OCI-LY7 (cell line): ENCODE data around the gene GTF3C6. TPM values are rescaled to one million over a fixed set of nuclear protein-coding genes. Genes with fewer than 3 reads are reported as not detected.

Experiments
- BruUV-seq: library from RNA; stranded (reverse); fragments of 400-500 nt; replicated peaks from 2 replicates; lab custom pipeline; 2021; lab: Mats Ljungman, UMichigan
- CTCF ChIA-PET: fragments of 300-600 bp; sonication (Branson Sonifier 250); formaldehyde crosslinking; loops from one replicate; lab custom pipeline; 2022; ENCODE audit warnings: antibody characterized with exemption; ENCODE audit not compliant: unreplicated experiment; lab: Charles Lee
- POLR2A ChIA-PET: fragments of 300-600 bp; sonication (Branson Sonifier 250); formaldehyde crosslinking; loops from one replicate; lab custom pipeline; 2022; ENCODE audit warnings: antibody characterized with exemption; lab: Charles Lee
- DNase-seq: peaks from one replicate; pipeline ENCODE4 v3.0.0-alpha.2; 2015; ENCODE audit warnings: low spot score
- H2AFZ ChIP-seq: fragments of 200-600 bp; sonication (generic), shearing (Covaris generic); 2 replicates; pipeline ENCODE4 v1.6.1; 2014; ENCODE audit warnings: mild to moderate bottlenecking, antibody characterized with exemption, low read length, moderate library complexity
- H3K27ac ChIP-seq: fragments of 200-600 bp; sonication (generic); 2 replicates; pipeline ENCODE4 v1.5.1; 2014; ENCODE audit warnings: mixed run types, low read depth, mild to moderate bottlenecking, moderate library complexity, low read length, inconsistent platforms; ENCODE audit not compliant: poor library complexity, severe bottlenecking
- H3K36me3 ChIP-seq: fragments of 200-600 bp; sonication (generic); 2 replicates; pipeline ENCODE4 v1.6.1; 2014; ENCODE audit warnings: mild to moderate bottlenecking, antibody characterized with exemption, low read length, moderate library complexity, mixed read lengths; ENCODE audit not compliant: insufficient read depth
- H3K4me1 ChIP-seq: fragments of 200-600 bp; sonication (generic); 2 replicates; pipeline ENCODE4 v1.5.1; 2014; ENCODE audit warnings: mild to moderate bottlenecking, low read length; ENCODE audit not compliant: insufficient read depth, poor library complexity, severe bottlenecking
- H3K4me2 ChIP-seq: fragments of 200-600 bp; sonication (generic); 2 replicates; pipeline ENCODE4 v1.6.1; 2014; ENCODE audit warnings: mild to moderate bottlenecking, low read length
- H3K4me3 ChIP-seq: fragments of 200-600 bp; sonication (generic); 2 replicates; pipeline ENCODE4 v1.5.1; 2014; ENCODE audit warnings: mild to moderate bottlenecking, low read depth, low read length; ENCODE audit not compliant: poor library complexity, severe bottlenecking
- H3K79me2 ChIP-seq: fragments of 200-600 bp; sonication (generic); 2 replicates; pipeline ENCODE4 v1.6.1; 2016; ENCODE audit warnings: low read depth, mild to moderate bottlenecking, low read length, moderate library complexity, mixed read lengths; ENCODE audit not compliant: insufficient read depth
- H3K9me2 ChIP-seq: fragments of 200-600 bp; sonication (generic); 2 replicates; pipeline ENCODE4 v1.6.1; 2016; ENCODE audit warnings: mild to moderate bottlenecking, low read length, mixed read lengths; ENCODE audit not compliant: insufficient read depth
- H3K9me3 ChIP-seq: fragments of 200-600 bp; sonication (generic); 2 replicates; pipeline ENCODE4 v1.6.1; 2014; ENCODE audit warnings: mild to moderate bottlenecking, mixed run types, low read length, mixed read lengths
- H4K20me1 ChIP-seq: fragments of 200-600 bp; sonication (generic); 2 replicates; pipeline ENCODE4 v1.6.1; 2014; ENCODE audit warnings: mild to moderate bottlenecking, antibody characterized with exemption, low read length, moderate library complexity, mixed read lengths; ENCODE audit not compliant: insufficient read depth
- CTCF ChIP-seq: fragments of 200-600 bp; sonication (generic); conservative IDR thresholded peaks from 2 replicates; pipeline ENCODE4 v1.5.1; 2014; ENCODE audit warnings: mild to moderate bottlenecking, antibody characterized with exemption, low read length, moderate library complexity, mixed read lengths
- EZH2phosphoT487 ChIP-seq: fragments of 200-600 bp; sonication (generic); IDR thresholded peaks from 2 replicates; pipeline ENCODE4 v1.6.1; 2018; ENCODE audit warnings: low read depth, borderline replicate concordance, mild to moderate bottlenecking, mixed run types, antibody characterized with exemption, low read length, moderate library complexity, mixed read lengths
- intact Hi-C: fragments of 100-400 bp; cut with micrococcal nuclease; formaldehyde crosslinking; loops from one replicate; pipeline ENCODE4 v1.10.0; 2022; ENCODE audit not compliant: unreplicated experiment
- total RNA-seq, 2 experiments: library from RNA; depleted of rRNA in 1 of 2; stranded (reverse); fragments of >200 nt in 1 of 2; shearing (Covaris generic) in 1 of 2; gene quantifications; 2 replicates each; pipeline ENCODE4 v1.2.3, GENCODE V29; 2014 to 2022

GTF3C6 gene
- total RNA-seq, 2 experiments from 2014 or later, result 29.7 to 71.0 TPM

- DNase-seq, result no peak
- H3K4me1 ChIP-seq, result peaks cover 27% of the 10 kb centered on the region
- no peaks in the 10 kb centered on the region for H3K9me2 ChIP-seq
- intact Hi-C loops, result loop anchor here (5.0 to 10.0 kb wide), 2 partner anchors 102 to 165 kb away; partner anchors contain the start of gene CDK19
- H3K27ac ChIP-seq, result no peak overlapping the region
- H3K36me3 ChIP-seq, result peaks cover 6% of the 10 kb centered on the region
- ChIA-PET CTCF (no interaction called here), POLR2A (interaction anchor here (1.0 kb wide), 1 partner anchor 19 kb away, joined by 3 read pairs; no protein-coding TSS in a partner anchor)
- no TSS peak for BruUV-seq
- H2AFZ ChIP-seq, result no peak overlapping the region
- TF ChIP-seq EZH2phosphoT487 (no peak), CTCF (no peak)
- no peak overlapping the region for H3K4me2 ChIP-seq
- H3K79me2 ChIP-seq, result peaks cover 28% of the 10 kb centered on the region
- no peak overlapping the region for H3K4me3 ChIP-seq
- H3K9me3 ChIP-seq, result no peaks in the 10 kb centered on the region
- peaks cover 10% of the 10 kb centered on the region; the same call in 1 of the 2 replicates for H4K20me1 ChIP-seq
Measured at GRCh38 chr6:110979565-110980101, 21.1 kb downstream of the GTF3C6 start.

- Histone ChIP-seq H3K27ac (no peak overlapping the region), H3K4me3 (no peak overlapping the region), H3K36me3 (peaks cover 12% of the 10 kb centered on the region), H4K20me1 (peaks cover 10% of the 10 kb centered on the region; the same call in 1 of the 2 replicates), H3K79me2 (peaks cover 34% of the 10 kb centered on the region), H3K9me3 (no peaks in the 10 kb centered on the region), H3K4me2 (no peak overlapping the region), H2AFZ (no peak overlapping the region), H3K9me2 (no peaks in the 10 kb centered on the region), H3K4me1 (peaks cover 30% of the 10 kb centered on the region)
- ChIA-PET POLR2A (interaction anchor here (1.0 kb wide), 1 partner anchor 20 kb away, joined by 3 read pairs; no protein-coding TSS in a partner anchor), CTCF (no interaction called here)
- no peak for DNase-seq
- no peak for TF ChIP-seq CTCF
- intact Hi-C loops, result loop anchor here (5.0 to 10.0 kb wide), 2 partner anchors 103 to 165 kb away; partner anchors contain the start of gene CDK19
- no TSS peak for BruUV-seq
Measured at GRCh38 chr6:110980227-110980626, 21.7 kb downstream of the GTF3C6 start.

GRCh38 chr6:110980648-110981047, 22.1 kb downstream of the GTF3C6 start:
- Histone ChIP-seq H3K36me3 (peaks cover 16% of the 10 kb centered on the region), H3K4me3 (peak overlapping the region; percentile 92), H3K27ac (no peak overlapping the region), H3K4me1 (peaks cover 30% of the 10 kb centered on the region), H2AFZ (peak overlapping the region; percentile 64; the same call in 1 of the 2 replicates), H3K9me2 (no peaks in the 10 kb centered on the region), H3K4me2 (peak overlapping the region; percentile 78), H4K20me1 (peaks cover 10% of the 10 kb centered on the region; the same call in 1 of the 2 replicates), H3K79me2 (peaks cover 37% of the 10 kb centered on the region), H3K9me3 (no peaks in the 10 kb centered on the region)
- TF ChIP-seq EZH2phosphoT487 (no peak), CTCF (no peak)
- no peak for DNase-seq
- no TSS peak for BruUV-seq
- POLR2A ChIA-PET, result interaction anchor here (1.0 kb wide), 1 partner anchor 20 kb away, joined by 3 read pairs; no protein-coding TSS in a partner anchor
- CTCF ChIA-PET, result no interaction called here
- intact Hi-C loops, result loop anchor here (5.0 to 10.0 kb wide), 2 partner anchors 103 to 166 kb away; partner anchors contain the start of gene CDK19
